Measurements from ENCODE around the gene MYO9B.

MYO9B gene

GRCh38 chr19:17078036-17078919 is 2.7 kb downstream of the MYO9B start:
- Histone ChIP-seq H3K4me3 (ENCODE audit: insufficient read depth, low read length, poor library complexity, severe bottlenecking) (no peak overlapping the region), H3K27ac (ENCODE audit: low read depth, low read length) (no peak overlapping the region), H2AFZ (ENCODE audit: low read depth, low read length, severe bottlenecking) (no peak overlapping the region), H3K4me2 (ENCODE audit: low read depth, low read length, poor library complexity, severe bottlenecking) (peak overlapping the region; percentile 77), H3K9me2 (replicated peaks; ENCODE audit: insufficient read depth, low read length) (no peaks in the 10 kb centered on the region), H3K36me3 (ENCODE audit: low read length) (no peaks in the 10 kb centered on the region), H3K79me2 (ENCODE audit: insufficient read depth, low read length) (peaks cover 94% of the 10 kb centered on the region), H3F3A (ENCODE audit: insufficient read depth) (peaks cover 6% of the 10 kb centered on the region; the same call in 1 of the 2 replicates), H4K20me1 (ENCODE audit: low read depth, low read length) (peaks cover 3% of the 10 kb centered on the region; the same call in 1 of the 2 replicates), H3K27me3 (ENCODE audit: low read length) (no peaks in the 10 kb centered on the region), H3K9ac (ENCODE audit: low read length) (peak overlapping the region; percentile 45; the same call in 1 of the 2 replicates), H3K9me3 (ENCODE audit: insufficient read depth, low read length) (no peaks in the 10 kb centered on the region)
- TF ChIP-seq EZH2phosphoT487 (conservative IDR thresholded peaks at IDR 0.05; ENCODE audit: low read length): no peak
- TF ChIP-seq, protein P1, sequence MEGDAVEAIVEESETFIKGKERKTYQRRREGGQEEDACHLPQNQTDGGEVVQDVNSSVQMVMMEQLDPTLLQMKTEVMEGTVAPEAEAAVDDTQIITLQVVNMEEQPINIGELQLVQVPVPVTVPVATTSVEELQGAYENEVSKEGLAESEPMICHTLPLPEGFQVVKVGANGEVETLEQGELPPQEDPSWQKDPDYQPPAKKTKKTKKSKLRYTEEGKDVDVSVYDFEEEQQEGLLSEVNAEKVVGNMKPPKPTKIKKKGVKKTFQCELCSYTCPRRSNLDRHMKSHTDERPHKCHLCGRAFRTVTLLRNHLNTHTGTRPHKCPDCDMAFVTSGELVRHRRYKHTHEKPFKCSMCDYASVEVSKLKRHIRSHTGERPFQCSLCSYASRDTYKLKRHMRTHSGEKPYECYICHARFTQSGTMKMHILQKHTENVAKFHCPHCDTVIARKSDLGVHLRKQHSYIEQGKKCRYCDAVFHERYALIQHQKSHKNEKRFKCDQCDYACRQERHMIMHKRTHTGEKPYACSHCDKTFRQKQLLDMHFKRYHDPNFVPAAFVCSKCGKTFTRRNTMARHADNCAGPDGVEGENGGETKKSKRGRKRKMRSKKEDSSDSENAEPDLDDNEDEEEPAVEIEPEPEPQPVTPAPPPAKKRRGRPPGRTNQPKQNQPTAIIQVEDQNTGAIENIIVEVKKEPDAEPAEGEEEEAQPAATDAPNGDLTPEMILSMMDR (IDR thresholded peaks at IDR 0.05; ENCODE audit: insufficient read depth, low read length, poor library complexity, severe bottlenecking): no peak

DNA sequence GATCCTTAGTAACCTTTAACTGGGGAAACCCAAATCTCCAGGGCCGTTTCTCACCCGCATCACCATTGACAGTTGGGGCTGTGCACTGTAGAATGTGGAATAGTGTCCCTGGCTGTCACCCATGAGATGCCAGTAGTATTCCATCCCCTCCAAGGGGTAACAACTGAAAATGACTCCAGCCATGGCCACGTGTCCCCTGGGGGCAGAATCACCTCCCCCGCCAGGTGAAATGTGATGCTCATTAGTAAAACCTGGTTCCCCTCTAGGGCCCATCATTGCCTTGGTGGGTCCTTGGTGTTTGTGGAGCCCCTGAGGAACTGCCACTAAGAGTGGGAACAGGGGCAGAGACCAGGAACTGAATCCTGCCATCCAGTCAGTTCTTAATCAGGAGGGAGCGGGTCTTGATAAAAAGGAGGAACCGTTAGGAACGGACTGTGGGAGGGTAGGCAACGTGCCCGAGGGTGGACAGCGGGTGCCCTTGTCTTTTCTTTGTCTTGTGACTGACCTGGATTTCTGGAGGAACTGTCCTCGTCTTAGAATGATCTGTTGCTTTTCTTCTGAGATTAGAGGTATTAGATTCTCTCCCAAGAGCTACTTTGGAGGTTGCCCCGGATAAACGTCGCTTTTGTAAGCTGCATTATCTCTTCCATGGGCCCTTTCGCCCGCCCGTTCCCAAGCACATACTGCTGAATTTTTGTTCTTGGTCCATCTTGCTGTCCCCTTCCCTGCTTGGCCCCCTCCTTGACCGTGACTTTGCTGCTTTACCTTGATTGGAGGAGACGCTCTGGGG is 3.5 kb downstream of the MYO9B start:
- Histone ChIP-seq H3K9me2 (replicated peaks; ENCODE audit: insufficient read depth, low read length) (no peaks in the 10 kb centered on the region), H2AFZ (ENCODE audit: low read depth, low read length, severe bottlenecking) (no peak overlapping the region), H4K20me1 (ENCODE audit: low read depth, low read length) (no peaks in the 10 kb centered on the region; the same call in 1 of the 2 replicates), H3K9me3 (ENCODE audit: insufficient read depth, low read length) (no peaks in the 10 kb centered on the region), H3K4me3 (ENCODE audit: insufficient read depth, low read length, poor library complexity, severe bottlenecking) (peak overlapping the region; percentile 31), H3K79me2 (ENCODE audit: insufficient read depth, low read length) (peaks cover 94% of the 10 kb centered on the region), H3K9ac (ENCODE audit: low read length) (peak overlapping the region; percentile 45), H3K27ac (ENCODE audit: low read depth, low read length) (peak overlapping the region; percentile 11), H3K27me3 (ENCODE audit: low read length) (no peaks in the 10 kb centered on the region), H3K36me3 (ENCODE audit: low read length) (no peaks in the 10 kb centered on the region), H3F3A (ENCODE audit: insufficient read depth) (peaks cover 6% of the 10 kb centered on the region; the same call in 1 of the 2 replicates), H3K4me2 (ENCODE audit: low read depth, low read length, poor library complexity, severe bottlenecking) (peak overlapping the region; percentile 48)
- TF ChIP-seq EZH2phosphoT487 (conservative IDR thresholded peaks at IDR 0.05; ENCODE audit: low read length): no peak
- TF ChIP-seq, protein P1 (IDR thresholded peaks at IDR 0.05; ENCODE audit: insufficient read depth, low read length, poor library complexity, severe bottlenecking): no peak

DNA sequence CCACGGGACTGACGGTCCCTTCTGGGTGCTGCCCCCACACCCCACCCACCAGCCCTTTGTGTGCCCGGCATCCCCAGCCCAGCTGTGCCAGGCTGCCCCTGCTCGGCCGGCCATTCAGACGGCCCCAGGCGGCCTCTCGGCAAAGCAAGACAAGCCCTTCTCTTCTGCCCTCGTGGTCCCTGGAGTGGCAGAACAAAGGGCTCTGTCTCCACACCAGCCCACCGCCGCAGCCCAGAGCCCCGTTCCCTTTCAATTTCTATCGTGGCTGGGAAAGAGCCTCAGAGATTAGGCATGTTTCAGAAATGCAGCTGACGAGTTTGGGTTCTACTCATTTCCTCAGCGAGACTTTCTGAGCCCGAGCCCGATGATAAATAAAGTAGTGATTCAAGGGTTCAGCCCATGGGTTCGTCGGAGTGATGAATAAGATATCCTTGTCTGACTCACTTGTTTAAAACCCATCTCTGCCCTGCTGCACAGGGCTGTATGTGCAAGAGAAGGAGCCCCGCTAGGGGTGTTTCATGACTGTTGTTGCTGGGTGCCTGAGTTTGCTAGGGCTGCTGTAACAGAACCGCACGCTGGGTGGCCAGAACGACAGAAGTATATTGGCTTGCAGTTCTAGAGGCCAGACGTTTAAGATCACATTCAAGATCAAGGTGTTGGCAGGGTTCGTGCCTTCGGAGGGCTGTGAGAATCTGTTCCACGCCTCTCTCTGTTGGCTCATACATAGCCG is 4.3 kb downstream of the MYO9B start:
- no peaks in the 10 kb centered on the region for H3K27me3 ChIP-seq (ENCODE audit: low read length)
- H3K9me3 ChIP-seq (ENCODE audit: insufficient read depth, low read length): no peaks in the 10 kb centered on the region
- H4K20me1 ChIP-seq (ENCODE audit: low read depth, low read length): no peaks in the 10 kb centered on the region; the same call in 1 of the 2 replicates
- H3F3A ChIP-seq (ENCODE audit: insufficient read depth): 0 out of 2 replicates have a peak, but pooled peaks cover 1% of the 10 kb centered on the region
- no peak overlapping the region for H2AFZ ChIP-seq (ENCODE audit: low read depth, low read length, severe bottlenecking)
- no peaks in the 10 kb centered on the region for H3K9me2 ChIP-seq (replicated peaks; ENCODE audit: insufficient read depth, low read length)
- H3K79me2 ChIP-seq (ENCODE audit: insufficient read depth, low read length): peaks cover 94% of the 10 kb centered on the region
- TF ChIP-seq, protein P1 (IDR thresholded peaks at IDR 0.05; ENCODE audit: insufficient read depth, low read length, poor library complexity, severe bottlenecking): peak; percentile 34
- no peak for TF ChIP-seq EZH2phosphoT487 (conservative IDR thresholded peaks at IDR 0.05; ENCODE audit: low read length)
- H3K9ac ChIP-seq (ENCODE audit: low read length): peak overlapping the region; percentile 45
- peak overlapping the region; percentile 48 for H3K4me2 ChIP-seq (ENCODE audit: low read depth, low read length, poor library complexity, severe bottlenecking)
- peak overlapping the region; percentile 11 for H3K27ac ChIP-seq (ENCODE audit: low read depth, low read length)
- H3K4me3 ChIP-seq (ENCODE audit: insufficient read depth, low read length, poor library complexity, severe bottlenecking): peak overlapping the region; percentile 31
- H3K36me3 ChIP-seq (ENCODE audit: low read length): no peaks in the 10 kb centered on the region
